H1 (cell line): Measurements from ENCODE around the gene TRIM7. TPM values are rescaled to one million over a fixed set of nuclear protein-coding genes. Genes with fewer than 3 reads are reported as not detected.

ENCODE experiments used
- ATF3 ChIP-seq: IDR thresholded peaks from 2 replicates; pipeline ENCODE4 v1.6.1; 2011; ENCODE audit warnings: low read depth, mild to moderate bottlenecking, low read length; ENCODE audit not compliant: insufficient read depth
- BACH1 ChIP-seq: IDR thresholded peaks from 2 replicates; pipeline ENCODE4 v1.6.1; 2012; ENCODE audit warnings: low read length, improper control_type of control experiment
- BCL11A ChIP-seq, 2 experiments: IDR thresholded peaks; one replicate each; pipeline ENCODE4 v1.6.1; 2011; ENCODE audit warnings: low read depth in 2 of 2, low read length in 2 of 2, mild to moderate bottlenecking in 2 of 2
- BRCA1 ChIP-seq: IDR thresholded peaks from 2 replicates; pipeline ENCODE4 v1.6.1; 2012; ENCODE audit warnings: low read depth, low read length, improper control_type of control experiment
- CTCF ChIP-seq, 3 experiments: IDR thresholded peaks; 1 replicate in 2 of 3; 2 replicates in 1 of 3; pipeline versions ENCODE4 v1.5.1 to v1.6.1; 2011; ENCODE audit warnings: low read length in 3 of 3, mild to moderate bottlenecking in 3 of 3, inconsistent platforms in 2 of 3, low read depth in 1 of 3, moderate library complexity in 1 of 3; ENCODE audit not compliant: insufficient read depth in 1 of 3; ENCODE audit errors: control extremely low read depth in 1 of 3
- FOSL1 ChIP-seq: IDR thresholded peaks from 2 replicates; pipeline ENCODE4 v1.6.1; 2011; ENCODE audit warnings: mild to moderate bottlenecking, low read depth, low read length, moderate library complexity; ENCODE audit not compliant: insufficient read depth
- GTF2F1 ChIP-seq: IDR thresholded peaks from 2 replicates; pipeline ENCODE4 v1.6.1; 2012; ENCODE audit warnings: low read depth, low read length, improper control_type of control experiment, borderline replicate concordance
- JUND ChIP-seq: IDR thresholded peaks from 2 replicates; pipeline ENCODE4 v1.6.1; 2011; ENCODE audit warnings: mild to moderate bottlenecking, improper control_type of control experiment, low read length
- KDM1A ChIP-seq: fragments of 200-600, 300-600 bp; sonication (generic); IDR thresholded peaks from 2 replicates; pipeline ENCODE4 v1.7.1; 2016; ENCODE audit warnings: mild to moderate bottlenecking, low read length, borderline replicate concordance
- KDM5A ChIP-seq: fragments of 200-600 bp; IDR thresholded peaks from 2 replicates; pipeline ENCODE4 v1.7.1; 2012; ENCODE audit warnings: mild to moderate bottlenecking, low read length, inconsistent platforms, mixed read lengths
- POLR2A ChIP-seq, 2 experiments: IDR thresholded peaks; 1 replicate in 1 of 2; 2 replicates in 1 of 2; pipeline ENCODE4 v1.6.1; 2011; ENCODE audit warnings: low read depth in 2 of 2, low read length in 2 of 2, mild to moderate bottlenecking in 2 of 2; ENCODE audit errors: control extremely low read depth in 1 of 2
- POLR2AphosphoS5 ChIP-seq: IDR thresholded peaks from 2 replicates; pipeline ENCODE4 v1.6.1; 2011; ENCODE audit warnings: low read depth, low read length
- RBBP5 ChIP-seq: IDR thresholded peaks from 2 replicates; pipeline ENCODE4 v1.7.1; 2012; ENCODE audit warnings: low read depth, mild to moderate bottlenecking, inconsistent platforms, low read length, moderate library complexity, borderline replicate concordance
- SAP30 ChIP-seq: fragments of 300-600 bp; sonication (generic); IDR thresholded peaks from 2 replicates; pipeline ENCODE4 v1.7.1; 2012; ENCODE audit warnings: low read length, moderate library complexity, mild to moderate bottlenecking, inconsistent platforms; ENCODE audit not compliant: insufficient read depth, insufficient replicate concordance
- SP1 ChIP-seq: IDR thresholded peaks from 2 replicates; pipeline ENCODE4 v1.6.1; 2011; ENCODE audit warnings: low read depth, low read length
- SP2 ChIP-seq: IDR thresholded peaks from 2 replicates; pipeline ENCODE4 v1.6.1; 2012; ENCODE audit warnings: mild to moderate bottlenecking, low read length, inconsistent platforms
- SRF ChIP-seq: IDR thresholded peaks from 2 replicates; pipeline ENCODE4 v1.6.1; 2011; ENCODE audit warnings: mild to moderate bottlenecking, low read depth, low read length, moderate library complexity
- SUZ12 ChIP-seq: fragments of 200-600 bp; sonication (generic); IDR thresholded peaks from 2 replicates; pipeline ENCODE4 v1.6.1; 2012; ENCODE audit warnings: mild to moderate bottlenecking, inconsistent platforms, low read length, moderate library complexity, mixed read lengths
- TAF1 ChIP-seq: IDR thresholded peaks from 2 replicates; pipeline ENCODE4 v1.6.1; 2011; ENCODE audit warnings: mild to moderate bottlenecking, low read depth, low read length
- TCF12 ChIP-seq: IDR thresholded peaks from 2 replicates; pipeline ENCODE4 v1.6.1; 2011; ENCODE audit warnings: low read depth, mild to moderate bottlenecking, low read length
- TEAD4 ChIP-seq: IDR thresholded peaks from 2 replicates; pipeline ENCODE4 v1.6.1; 2012; ENCODE audit warnings: low read depth, low read length, inconsistent platforms, mixed read lengths
- polyA plus RNA-seq, 7 experiments: library from polyadenylated mRNA; depleted of rRNA in 3 of 7; stranded (reverse) in 5 of 7; unstranded in 2 of 7; fragments of >200 nt in 5 of 7; fragments of 200-250 nt in 2 of 7; gene quantifications; 1 replicate in 5 of 7; 2 replicates in 1 of 7; 4 replicates in 1 of 7; pipeline versions ENCODE4 v1.2.1 to v1.2.3, GENCODE V29; 2011 to 2013; ENCODE audit warnings: missing spikeins in 2 of 7, mixed read lengths in 2 of 7
- total RNA-seq: library from RNA; stranded (reverse); fragmentation: NEBNext Ultra II Directional; extraction: Animal tissue kit (Norgen Biotek cat#: 25700); gene quantifications from 2 replicates; pipeline ENCODE4 v1.2.1, GENCODE V29; 2021

The TRIM7 gene
- total and polyA plus RNA-seq, 2 of the 8 experiments (the other 6 are each of a cell fraction or from before 2014, with no cell fraction given), result 0.36 to 0.47 TPM

- TF ChIP-seq POLR2AphosphoS5 (no peak), ATF3 (no peak), SP2 (no peak), TEAD4 (peak; percentile 69), SUZ12 (no peak), POLR2A (IDR thresholded peaks at IDR 0.05; ENCODE audit: control extremely low read depth in 1 of 2, low read depth in 2 of 2, low read length in 2 of 2) (no peak), BACH1 (peak; percentile 58; the same call in 1 of the 2 replicates), SP1 (no peak), CTCF (IDR thresholded peaks at IDR 0.05; ENCODE audit: control extremely low read depth in 1 of 3, insufficient read depth in 1 of 3, low read depth in 1 of 3, low read length in 3 of 3) (peak in 2 of 3 experiments; percentile 2 to 17; a peak in 1 of 4 replicates), SRF (no peak), BRCA1 (no peak), KDM1A (no peak; the same call in 1 of the 2 replicates), RBBP5 (no peak; the same call in 1 of the 2 replicates), BCL11A (IDR thresholded peaks at IDR 0.05; ENCODE audit: low read depth in 2 of 2, low read length in 2 of 2) (no peak), SAP30 (no peak), GTF2F1 (no peak), JUND (no peak), KDM5A (no peak), FOSL1 (no peak), TCF12 (0 out of 2 replicates have a peak, but pooled peaks have one; percentile 10), TAF1 (no peak)
- TF ChIP-seq, all 59 proteins: peak for 15
These were observed 31.3 kb downstream of the TRIM7 start (continued) for GRCh38 chr5:181173420-181174342.
